ENCODE measurements around the gene ULK3. TPM values are rescaled to one million over a fixed set of nuclear protein-coding genes. Genes with fewer than 3 reads are reported as not detected.

Gene ULK3
- total RNA-seq, 1 experiment from 2014 or later, result 48.4 TPM

GRCh38 chr15:74867466-74868038 lies 24.6 kb upstream of the ULK3 start:
- H3K27me3 ChIP-seq (ENCODE audit: insufficient read depth, low read length), result no peaks in the 10 kb centered on the region
- H3K4me2 ChIP-seq (ENCODE audit: low read length), result no peak overlapping the region
- BruUV-seq (replicated peaks), result no TSS peak
- no peaks in the 10 kb centered on the region for H3K9me2 ChIP-seq (ENCODE audit: insufficient read depth)
- no peak overlapping the region for H3K9ac ChIP-seq (ENCODE audit: low read length)
- TF ChIP-seq ZFX (IDR thresholded peaks at IDR 0.05) (no peak), EZH2 (IDR thresholded peaks at IDR 0.05) (no peak), CEBPB (IDR thresholded peaks at IDR 0.05; ENCODE audit: low read depth) (no peak), ELF1 (IDR thresholded peaks at IDR 0.05; ENCODE audit: borderline replicate concordance, low read depth) (no peak), SRF (IDR thresholded peaks at IDR 0.05; ENCODE audit: low read depth) (no peak), CBX3 (IDR thresholded peaks at IDR 0.05; ENCODE audit: low read depth) (no peak), SP1 (IDR thresholded peaks at IDR 0.05; ENCODE audit: low read depth) (no peak)
- H3K9me3 ChIP-seq (ENCODE audit: control insufficient read depth in 1 of 2, insufficient read depth in 1 of 2, low read depth in 1 of 2, low read length in 2 of 2), result no peaks in the 10 kb centered on the region
- peaks cover 18 to 62% of the 10 kb centered on the region in 2 experiments for H3K4me1 ChIP-seq (ENCODE audit: control insufficient read depth in 1 of 2, insufficient read depth in 2 of 2, low read length in 2 of 2)
- intact Hi-C loops (cut with micrococcal nuclease), result no loop called here
- ATAC-seq (no peak), DNase-seq (ENCODE audit: low read depth, low spot score) (no peak)
- H2AFZ ChIP-seq (ENCODE audit: low read depth, low read length, poor library complexity, severe bottlenecking), result no peak overlapping the region
- no peak overlapping the region for H3K27ac ChIP-seq (ENCODE audit: low read depth, low read length)
- H3K4me3 ChIP-seq (replicated peaks in 1 of 2; ENCODE audit: low read depth in 1 of 2, low read length in 2 of 2), result no peak overlapping the region
- no peaks in the 10 kb centered on the region for H4K20me1 ChIP-seq (ENCODE audit: insufficient read depth)
- POLR2A ChIA-PET, result no interaction called here
- peaks cover 0 to 8% of the 10 kb centered on the region in 2 experiments; a peak in 1 of 4 replicates for H3K36me3 ChIP-seq (ENCODE audit: control insufficient read depth in 1 of 2, insufficient read depth in 2 of 2, low read length in 2 of 2)
- CTCF ChIA-PET, result no interaction called here
- RAD21 ChIA-PET (ENCODE audit: low non-redundant PET in 1 of 2, low total read pairs in 2 of 2, uncharacterized antibody in 2 of 2, unreplicated experiment in 2 of 2), result no interaction called here
- peaks cover 84% of the 10 kb centered on the region for H3K79me2 ChIP-seq (ENCODE audit: insufficient read depth, low read length)

GRCh38 chr15:74866090-74866489 lies 23.1 kb upstream of the ULK3 start:
- RAD21 ChIA-PET (ENCODE audit: low non-redundant PET in 1 of 2, low total read pairs in 2 of 2, uncharacterized antibody in 2 of 2, unreplicated experiment in 2 of 2), result no interaction called here
- peaks cover 18 to 51% of the 10 kb centered on the region in 2 experiments for H3K4me1 ChIP-seq (ENCODE audit: control insufficient read depth in 1 of 2, insufficient read depth in 2 of 2, low read length in 2 of 2)
- H3K4me2 ChIP-seq (ENCODE audit: low read length), result peak overlapping the region; percentile 54
- DNase-seq (ENCODE audit: low read depth, low spot score), result no peak
- H3K9me2 ChIP-seq (ENCODE audit: insufficient read depth), result no peaks in the 10 kb centered on the region
- CTCF ChIA-PET, result no interaction called here
- no peaks in the 10 kb centered on the region for H3K9me3 ChIP-seq (ENCODE audit: control insufficient read depth in 1 of 2, insufficient read depth in 1 of 2, low read depth in 1 of 2, low read length in 2 of 2)
- no peak overlapping the region for H2AFZ ChIP-seq (ENCODE audit: low read depth, low read length, poor library complexity, severe bottlenecking)
- H3K27ac ChIP-seq (ENCODE audit: low read depth, low read length), result no peak overlapping the region
- peak; percentile 74 for ATAC-seq
- POLR2A ChIA-PET, result interaction anchor here (0.6 kb wide), 1 partner anchor 10 kb away, joined by 3 read pairs; no protein-coding TSS in a partner anchor
- BruUV-seq (replicated peaks), result no TSS peak
- intact Hi-C loops (cut with micrococcal nuclease), result no loop called here
- no peak overlapping the region for H3K9ac ChIP-seq (ENCODE audit: low read length)
- TF ChIP-seq ZFX (IDR thresholded peaks at IDR 0.05) (no peak), JUND (IDR thresholded peaks at IDR 0.05) (peak; percentile 22; the same call in 1 of the 2 replicates)
- no peaks in the 10 kb centered on the region for H4K20me1 ChIP-seq (ENCODE audit: insufficient read depth)
- no peaks in the 10 kb centered on the region for H3K27me3 ChIP-seq (ENCODE audit: insufficient read depth, low read length)
- peaks cover 0 to 8% of the 10 kb centered on the region in 2 experiments; a peak in 1 of 4 replicates for H3K36me3 ChIP-seq (ENCODE audit: control insufficient read depth in 1 of 2, insufficient read depth in 2 of 2, low read length in 2 of 2)
- peaks cover 79% of the 10 kb centered on the region for H3K79me2 ChIP-seq (ENCODE audit: insufficient read depth, low read length)
- no peak overlapping the region for H3K4me3 ChIP-seq (replicated peaks in 1 of 2; ENCODE audit: low read depth in 1 of 2, low read length in 2 of 2)
